Immature natural killer cell (primary cell): ENCODE results near the gene EML6. TPM values are rescaled to one million over a fixed set of nuclear protein-coding genes. Genes with fewer than 3 reads are reported as not detected.

Experiments
- DNase-seq, 3 donors: peaks; one replicate each; pipeline ENCODE4 v3.0.0; 2022; ENCODE audit warnings: mixed read lengths in 1 of 3
- H3K27ac Mint-ChIP-seq, 6 donors: one replicate each; pipeline ENCODE4 v1.8.0; 2020; ENCODE audit warnings: mixed read lengths in 6 of 6, mild to moderate bottlenecking in 5 of 6, inconsistent platforms in 4 of 6, moderate library complexity in 3 of 6
- H3K27me3 Mint-ChIP-seq, 3 donors: one replicate each; pipeline ENCODE4 v1.8.0; 2020 to 2021; ENCODE audit warnings: low read depth in 3 of 3, mild to moderate bottlenecking in 3 of 3, mixed read lengths in 3 of 3, moderate library complexity in 3 of 3, inconsistent platforms in 1 of 3
- H3K36me3 Mint-ChIP-seq, 3 donors: one replicate each; pipeline ENCODE4 v1.8.0; 2020; ENCODE audit warnings: mixed read lengths in 3 of 3, inconsistent platforms in 2 of 3, mild to moderate bottlenecking in 2 of 3
- H3K4me1 Mint-ChIP-seq, 2 donors: one replicate each; pipeline ENCODE4 v1.8.0; 2020; ENCODE audit warnings: inconsistent platforms in 2 of 2, mild to moderate bottlenecking in 2 of 2, mixed read lengths in 2 of 2, moderate library complexity in 1 of 2
- H3K4me3 Mint-ChIP-seq, 5 donors: one replicate each; pipeline ENCODE4 v1.8.0; 2020; ENCODE audit warnings: mild to moderate bottlenecking in 5 of 5, mixed read lengths in 5 of 5, inconsistent platforms in 3 of 5, moderate library complexity in 3 of 5
- H3K9me3 Mint-ChIP-seq, 6 donors: one replicate each; pipeline ENCODE4 v1.8.0; 2020; ENCODE audit warnings: mild to moderate bottlenecking in 6 of 6, mixed read lengths in 6 of 6, inconsistent platforms in 4 of 6, moderate library complexity in 3 of 6
- polyA plus RNA-seq, 3 donors: library from polyadenylated mRNA; unstranded; fragments of 300-500 nt; fragmentation: Illumina TruSeq; gene quantifications; one replicate each; pipeline ENCODE4 v1.2.3, GENCODE V29; 2021

The EML6 gene
- polyA plus RNA-seq, 3 donors from 2014 or later = 0.02 TPM; not detected in 2

GRCh38 chr2:54945391-54946219 lies 222.1 kb downstream of the EML6 start:
- Mint-ChIP-seq H3K27me3 (peaks cover 0 to 2% (median 0%) of the 10 kb centered on the region in 3 donors), H3K36me3 (peaks cover 0 to 3% (median 0%) of the 10 kb centered on the region in 3 donors), H3K9me3 (no peaks in the 10 kb centered on the region), H3K4me1 (peaks cover 31 to 35% of the 10 kb centered on the region in 2 donors), H3K4me3 (peak overlapping the region; percentile 71 to 80 (median 79)), H3K27ac (peak overlapping the region; percentile 3 to 94 (median 88))
- peak in 1 of 3 donors; percentile 11 for DNase-seq

- Mint-ChIP-seq H3K4me3 (peak overlapping the region; percentile 71 to 80 (median 79)), H3K4me1 (peaks cover 31 to 39% of the 10 kb centered on the region in 2 donors), H3K27me3 (peaks cover 0 to 2% (median 0%) of the 10 kb centered on the region in 3 donors), H3K27ac (peak overlapping the region in 5 of 6 donors; percentile 75 to 94 (median 91)), H3K9me3 (no peaks in the 10 kb centered on the region), H3K36me3 (peaks cover 0 to 3% (median 0%) of the 10 kb centered on the region in 3 donors)
- no peak for DNase-seq
Measured at GRCh38 chr2:54946220-54946805, 222.9 kb downstream of the EML6 start.

DNA sequence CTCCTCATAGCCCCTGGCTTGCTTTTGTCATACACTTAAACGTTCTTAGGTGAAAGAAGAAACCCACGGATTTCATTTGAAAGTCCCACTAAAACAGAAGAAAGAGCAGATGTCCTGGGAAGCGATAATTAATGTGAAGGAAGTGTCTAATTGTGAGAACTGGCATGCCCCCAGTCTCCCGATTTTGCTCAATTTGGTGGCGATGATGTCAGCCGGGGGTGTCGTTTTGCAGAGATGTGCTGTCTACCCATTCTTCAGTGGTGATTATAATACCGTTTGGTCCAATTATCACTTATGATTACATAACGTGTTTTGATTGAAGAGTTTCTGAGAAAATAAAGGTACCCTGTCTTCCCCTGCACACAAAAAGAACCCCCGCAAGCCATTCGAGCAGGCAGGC lies 223.7 kb downstream of the EML6 start:
- Mint-ChIP-seq H3K9me3 (no peaks in the 10 kb centered on the region), H3K4me1 (peaks cover 35 to 47% of the 10 kb centered on the region in 2 donors), H3K27me3 (peaks cover 0 to 2% (median 0%) of the 10 kb centered on the region in 3 donors), H3K36me3 (peaks cover 0 to 3% (median 0%) of the 10 kb centered on the region in 3 donors), H3K4me3 (no peak overlapping the region), H3K27ac (peak overlapping the region in 4 of 6 donors; percentile 12 to 91 (median 26))
- no peak for DNase-seq

DNA sequence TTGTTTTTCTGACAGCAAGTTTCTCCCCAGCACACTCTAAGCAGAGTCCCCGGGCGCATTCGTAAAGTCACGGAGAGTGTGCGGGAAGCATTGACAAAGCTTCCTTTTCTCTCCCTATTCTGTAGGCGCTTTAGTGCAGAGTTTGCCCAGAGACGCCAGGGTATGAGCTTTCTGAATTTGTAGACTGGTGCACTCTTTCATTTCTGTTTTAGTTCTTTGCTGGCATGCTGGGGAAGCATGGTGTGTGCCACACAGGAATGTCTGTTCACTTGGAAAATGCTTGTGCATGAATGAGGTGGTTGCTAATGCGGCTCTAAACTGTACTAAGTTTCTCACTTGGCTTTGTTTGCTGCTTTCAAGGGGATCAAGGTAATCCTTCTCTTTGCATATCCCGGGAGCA lies 224.2 kb downstream of the EML6 start:
- peak overlapping the region in 1 of 6 donors; percentile 12 for H3K27ac Mint-ChIP-seq
- H3K9me3 Mint-ChIP-seq = no peaks in the 10 kb centered on the region
- no peak overlapping the region for H3K4me3 Mint-ChIP-seq
- no peak for DNase-seq
- H3K27me3 Mint-ChIP-seq = peaks cover 0 to 2% (median 0%) of the 10 kb centered on the region in 3 donors
- H3K4me1 Mint-ChIP-seq = peaks cover 35 to 47% of the 10 kb centered on the region in 2 donors
- H3K36me3 Mint-ChIP-seq = peaks cover 0 to 3% (median 0%) of the 10 kb centered on the region in 3 donors

GRCh38 chr2:54948120-54948519 lies 224.7 kb downstream of the EML6 start:
- H3K4me1 Mint-ChIP-seq = peaks cover 37 to 47% of the 10 kb centered on the region in 2 donors
- H3K36me3 Mint-ChIP-seq = peaks cover 0 to 3% (median 0%) of the 10 kb centered on the region in 3 donors
- no peak overlapping the region for H3K27ac Mint-ChIP-seq
- H3K4me3 Mint-ChIP-seq = no peak overlapping the region
- no peaks in the 10 kb centered on the region for H3K9me3 Mint-ChIP-seq
- peaks cover 0 to 2% (median 0%) of the 10 kb centered on the region in 3 donors for H3K27me3 Mint-ChIP-seq
- no peak for DNase-seq

GRCh38 chr2:54949431-54949830 lies 226.0 kb downstream of the EML6 start:
- Mint-ChIP-seq H3K27ac (peak overlapping the region in 1 of 6 donors; percentile 71), H3K4me3 (no peak overlapping the region), H3K4me1 (peaks cover 41 to 50% of the 10 kb centered on the region in 2 donors), H3K27me3 (peaks cover 0 to 2% (median 2%) of the 10 kb centered on the region in 3 donors), H3K36me3 (peaks cover 0 to 3% (median 0%) of the 10 kb centered on the region in 3 donors), H3K9me3 (no peaks in the 10 kb centered on the region)
- no peak for DNase-seq

DNA sequence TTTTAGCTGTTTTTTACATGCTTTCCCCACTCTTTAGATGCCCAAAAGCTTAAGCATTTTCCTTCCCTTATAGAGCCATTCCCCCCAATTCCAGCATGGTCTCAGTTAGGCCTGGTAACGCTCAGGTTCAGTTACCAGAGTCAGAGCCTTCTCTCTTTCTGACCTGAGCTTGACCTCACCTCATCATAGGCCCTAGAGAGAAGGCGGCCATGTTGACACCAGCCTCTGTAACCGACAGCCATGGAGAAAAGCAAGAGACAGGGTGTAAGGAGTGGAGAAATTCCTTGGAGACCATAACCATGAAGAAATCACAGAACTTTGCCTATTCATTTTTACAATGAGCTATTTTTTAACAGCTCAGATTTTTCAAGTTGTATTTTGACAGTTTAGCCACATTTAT lies 227.3 kb downstream of the EML6 start:
- DNase-seq = no peak
- no peaks in the 10 kb centered on the region for H3K9me3 Mint-ChIP-seq
- H3K27me3 Mint-ChIP-seq = peaks cover 0 to 3% (median 2%) of the 10 kb centered on the region in 3 donors
- H3K4me3 Mint-ChIP-seq = no peak overlapping the region
- no peaks in the 10 kb centered on the region for H3K36me3 Mint-ChIP-seq
- H3K27ac Mint-ChIP-seq = peak overlapping the region in 1 of 6 donors; percentile 75
- peaks cover 48 to 56% of the 10 kb centered on the region in 2 donors for H3K4me1 Mint-ChIP-seq

GRCh38 chr2:54952425-54952824 lies 229.0 kb downstream of the EML6 start:
- no peak for DNase-seq
- Mint-ChIP-seq H3K36me3 (no peaks in the 10 kb centered on the region), H3K27ac (peak overlapping the region in 1 of 6 donors; percentile 38), H3K4me3 (no peak overlapping the region), H3K9me3 (no peaks in the 10 kb centered on the region), H3K4me1 (peaks cover 51 to 54% of the 10 kb centered on the region in 2 donors), H3K27me3 (peaks cover 0 to 3% (median 0%) of the 10 kb centered on the region in 3 donors)

- peak overlapping the region in 1 of 6 donors; percentile 34 for H3K27ac Mint-ChIP-seq
- H3K9me3 Mint-ChIP-seq = no peaks in the 10 kb centered on the region
- no peak for DNase-seq
- H3K27me3 Mint-ChIP-seq = peaks cover 0 to 3% (median 0%) of the 10 kb centered on the region in 3 donors
- peaks cover 53% of the 10 kb centered on the region in 2 donors for H3K4me1 Mint-ChIP-seq
- H3K4me3 Mint-ChIP-seq = no peak overlapping the region
- H3K36me3 Mint-ChIP-seq = no peaks in the 10 kb centered on the region
Measured at GRCh38 chr2:54952978-54953456, 229.6 kb downstream of the EML6 start.

DNA sequence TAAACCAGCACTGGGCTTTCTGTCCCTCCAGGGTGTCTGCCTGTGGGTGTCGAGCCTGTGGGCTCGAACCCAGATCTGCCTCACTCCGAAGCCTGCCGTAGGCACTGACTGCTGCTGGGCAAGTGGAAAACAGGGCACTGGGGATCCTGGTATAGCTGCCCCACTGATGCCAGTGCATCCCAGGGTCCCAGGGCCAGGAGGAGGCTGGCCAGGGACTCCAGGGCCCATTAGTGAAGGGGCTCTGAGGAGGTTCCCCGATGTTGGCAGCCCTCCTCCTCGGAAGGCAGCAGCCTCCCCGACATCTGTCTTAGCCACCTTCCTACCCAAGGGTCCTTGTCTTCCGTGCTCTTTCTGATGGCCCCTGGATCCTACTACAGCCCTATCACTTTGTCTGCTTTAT lies 230.7 kb downstream of the EML6 start:
- Mint-ChIP-seq H3K4me1 (peaks cover 53% of the 10 kb centered on the region in 2 donors), H3K36me3 (no peaks in the 10 kb centered on the region), H3K27ac (peak overlapping the region in 1 of 6 donors; percentile 83), H3K27me3 (peaks cover 0 to 3% (median 0%) of the 10 kb centered on the region in 3 donors), H3K9me3 (no peaks in the 10 kb centered on the region), H3K4me3 (no peak overlapping the region)
- no peak for DNase-seq

GRCh38 chr2:54954705-54955357 lies 231.4 kb downstream of the EML6 start:
- no peak for DNase-seq
- Mint-ChIP-seq H3K9me3 (no peaks in the 10 kb centered on the region), H3K36me3 (no peaks in the 10 kb centered on the region), H3K4me1 (peaks cover 51 to 52% of the 10 kb centered on the region in 2 donors), H3K27me3 (peaks cover 0 to 3% (median 0%) of the 10 kb centered on the region in 3 donors), H3K4me3 (peak overlapping the region in 4 of 5 donors; percentile 14 to 71 (median 63)), H3K27ac (peak overlapping the region in 5 of 6 donors; percentile 1 to 89 (median 64))

DNA sequence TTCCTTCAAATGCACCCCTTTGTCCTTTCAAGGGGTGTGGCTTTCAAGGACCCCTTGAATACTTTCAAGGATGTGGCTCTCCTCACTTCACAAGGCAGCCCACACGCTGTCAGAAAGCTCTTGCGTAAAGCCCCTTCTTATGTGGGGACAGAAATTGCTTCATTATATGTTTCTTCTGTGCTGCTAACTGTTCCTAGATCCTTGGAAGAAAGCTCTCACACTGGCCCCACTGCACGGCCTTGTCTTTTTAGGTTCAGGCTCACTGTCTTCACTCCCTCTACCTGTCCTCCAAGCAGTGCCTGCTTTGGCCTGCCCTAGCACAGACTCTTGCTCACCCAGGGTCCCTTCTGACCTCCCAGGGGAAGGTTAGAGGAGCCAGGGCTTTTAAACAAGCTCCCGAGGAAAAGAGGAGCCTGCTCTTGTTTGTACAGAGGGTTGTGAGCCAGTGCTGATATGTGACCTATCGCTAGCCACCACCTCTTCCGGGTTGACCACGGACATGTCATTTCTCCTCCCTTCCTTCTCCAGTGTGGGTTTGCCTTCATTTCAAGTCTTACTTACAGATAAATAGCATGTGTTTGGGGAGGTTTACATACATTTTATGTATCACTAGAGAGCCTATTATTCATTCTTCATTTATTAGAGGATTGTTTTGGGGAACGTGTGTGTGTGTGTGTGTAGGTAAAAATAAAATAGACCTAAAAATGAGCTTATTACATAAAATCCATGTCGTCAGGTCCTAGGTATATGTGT lies 232.1 kb downstream of the EML6 start:
- peak overlapping the region; percentile 10 to 71 (median 67) for H3K4me3 Mint-ChIP-seq
- no peaks in the 10 kb centered on the region for H3K9me3 Mint-ChIP-seq
- peaks cover 0 to 3% (median 2%) of the 10 kb centered on the region in 3 donors for H3K27me3 Mint-ChIP-seq
- H3K4me1 Mint-ChIP-seq = peaks cover 44 to 45% of the 10 kb centered on the region in 2 donors
- peak in 1 of 3 donors; percentile 14 for DNase-seq
- peak overlapping the region; percentile 56 to 89 (median 81) for H3K27ac Mint-ChIP-seq
- no peaks in the 10 kb centered on the region for H3K36me3 Mint-ChIP-seq
